Measurements from ENCODE around the gene USP43. TPM values are rescaled to one million over a fixed set of nuclear protein-coding genes. Genes with fewer than 3 reads are reported as not detected.

USP43 gene
- total RNA-seq, 6 donors from 2014 or later: 5.9 to 17.9 (median 11.0) TPM

GRCh38 chr17:9611557-9611956 is 33.8 kb upstream of the USP43 start:
- TF ChIP-seq POLR2AphosphoS5 (IDR thresholded peaks at IDR 0.05) (no peak), CTCF (IDR thresholded peaks at IDR 0.05) (no peak), EP300 (IDR thresholded peaks at IDR 0.05) (no peak), POLR2A (IDR thresholded peaks at IDR 0.05) (no peak)
- 74 to 77% methylated on average over 2 of the region's 2 CpGs for WGBS, 2 donors
- DNase-seq: no peak
- H3K27ac ChIP-seq: no peak overlapping the region
- no peaks in the 10 kb centered on the region for H3K27me3 ChIP-seq
- H3K4me3 ChIP-seq: no peak overlapping the region
- no peaks in the 10 kb centered on the region for H3K36me3 ChIP-seq
- ATAC-seq (ENCODE audit: low FRiP score in 2 of 2): no peak
- H3K9me3 ChIP-seq: no peaks in the 10 kb centered on the region
- no peaks in the 10 kb centered on the region for H3K4me1 ChIP-seq

- Histone ChIP-seq H3K4me3 (no peak overlapping the region), H3K27me3 (no peaks in the 10 kb centered on the region), H3K27ac (no peak overlapping the region), H3K4me1 (no peaks in the 10 kb centered on the region), H3K9me3 (no peaks in the 10 kb centered on the region), H3K36me3 (no peaks in the 10 kb centered on the region)
- no peak for TF ChIP-seq POLR2AphosphoS5 (IDR thresholded peaks at IDR 0.05)
- ATAC-seq (ENCODE audit: low FRiP score in 2 of 2) (no peak), DNase-seq (no peak)
- 75 to 76% methylated on average over 9 of the region's 9 CpGs for WGBS, 2 donors
Measured at GRCh38 chr17:9612006-9612405, 33.3 kb upstream of the USP43 start.

GRCh38 chr17:9615486-9615885 is 29.8 kb upstream of the USP43 start:
- H3K4me1 ChIP-seq: no peaks in the 10 kb centered on the region
- ATAC-seq (ENCODE audit: low FRiP score in 2 of 2): no peak
- no peak overlapping the region for H3K4me3 ChIP-seq
- no peak overlapping the region for H3K27ac ChIP-seq
- no peaks in the 10 kb centered on the region for H3K36me3 ChIP-seq
- H3K9me3 ChIP-seq: no peaks in the 10 kb centered on the region
- H3K27me3 ChIP-seq: no peaks in the 10 kb centered on the region
- WGBS, 2 donors: 41 to 70% methylated on average over 2 of the region's 2 CpGs
- no peak for TF ChIP-seq POLR2AphosphoS5 (IDR thresholded peaks at IDR 0.05)
- no peak for TF ChIP-seq CTCF (IDR thresholded peaks at IDR 0.05)
- no peak for TF ChIP-seq EP300 (IDR thresholded peaks at IDR 0.05)
- TF ChIP-seq POLR2A (IDR thresholded peaks at IDR 0.05): no peak
- no peak for DNase-seq

GRCh38 chr17:9622961-9623360 is 22.4 kb upstream of the USP43 start:
- TF ChIP-seq POLR2AphosphoS5 (IDR thresholded peaks at IDR 0.05) (no peak), EP300 (IDR thresholded peaks at IDR 0.05) (no peak), POLR2A (IDR thresholded peaks at IDR 0.05) (no peak), CTCF (IDR thresholded peaks at IDR 0.05) (no peak)
- no peak for ATAC-seq (ENCODE audit: low FRiP score in 2 of 2)
- no peak for DNase-seq
- H3K36me3 ChIP-seq: no peaks in the 10 kb centered on the region
- no peaks in the 10 kb centered on the region for H3K27me3 ChIP-seq
- H3K4me1 ChIP-seq: no peaks in the 10 kb centered on the region
- peaks cover 0 to 23% (median 21%) of the 10 kb centered on the region in 4 donors for H3K9me3 ChIP-seq
- H3K4me3 ChIP-seq: no peak overlapping the region
- H3K27ac ChIP-seq: no peak overlapping the region

GRCh38 chr17:9628509-9628908 is 16.8 kb upstream of the USP43 start:
- no peak for ATAC-seq (ENCODE audit: low FRiP score in 2 of 2)
- H3K36me3 ChIP-seq: no peaks in the 10 kb centered on the region
- no peaks in the 10 kb centered on the region for H3K4me1 ChIP-seq
- no peak overlapping the region for H3K27ac ChIP-seq
- no peak overlapping the region for H3K4me3 ChIP-seq
- WGBS, 2 donors: 81 to 85% methylated on average over 10 of the region's 10 CpGs
- H3K9me3 ChIP-seq: peaks cover 0 to 12% (median 8%) of the 10 kb centered on the region in 4 donors
- no peaks in the 10 kb centered on the region for H3K27me3 ChIP-seq
- TF ChIP-seq POLR2AphosphoS5 (IDR thresholded peaks at IDR 0.05) (no peak), CTCF (IDR thresholded peaks at IDR 0.05) (no peak), EP300 (IDR thresholded peaks at IDR 0.05) (no peak), POLR2A (IDR thresholded peaks at IDR 0.05) (no peak)
- no peak for DNase-seq
